NCI-H128 (cell line): ENCODE measurements around the gene ELF2.
A peak's percentile ranks its signal among the peaks of the same experiment; 100 is the strongest.
"Not testable (repeated sequence)": the region's sequence is repeated elsewhere in the genome, so short reads cannot be mapped to it uniquely, and the experiment has no call there.

ENCODE experiments used
- DNase-seq: peaks from one replicate; lab custom pipeline; 2025; ENCODE audit not compliant: unreplicated experiment; lab: John Stamatoyannopoulos, UW

Gene ELF2

GRCh38 chr4:139024686-139025085, 152.3 kb downstream of the ELF2 start:
- no peak for DNase-seq

- no peak for DNase-seq
These were observed 154.2 kb downstream of the ELF2 start for GRCh38 chr4:139022835-139023234.

- DNase-seq, result not testable (repeated sequence)
These were observed 155.9 kb downstream of the ELF2 start for GRCh38 chr4:139021071-139021470.

GRCh38 chr4:139020384-139020783, 156.6 kb downstream of the ELF2 start:
- DNase-seq, result no peak

- DNase-seq, result no peak
These were observed 157.9 kb downstream of the ELF2 start for GRCh38 chr4:139018971-139019758.

- DNase-seq, result no peak
These were observed 158.5 kb downstream of the ELF2 start for GRCh38 chr4:139018501-139018900.

GRCh38 chr4:139017861-139018260, 159.2 kb downstream of the ELF2 start:
- DNase-seq, result no peak

GRCh38 chr4:139015948-139016471, 161.0 kb downstream of the ELF2 start:
- no peak for DNase-seq

GRCh38 chr4:139015269-139015947, 161.6 kb downstream of the ELF2 start, which contains the start of gene NOCT:
Gene NOCT, plus strand, starts transcription at chr4:139015781. Its CDS starts 201 bp downstream, at chr4:139015982.
- peak; percentile 81 for DNase-seq

- DNase-seq, result no peak
These were observed 162.4 kb downstream of the ELF2 start for GRCh38 chr4:139014371-139015268.

GRCh38 chr4:139011225-139011950, 165.6 kb downstream of the ELF2 start:
- no peak for DNase-seq

GRCh38 chr4:139009702-139010101, 167.3 kb downstream of the ELF2 start:
- DNase-seq, result no peak

GRCh38 chr4:139008278-139008677, 168.7 kb downstream of the ELF2 start:
- not testable (repeated sequence) for DNase-seq

- no peak for DNase-seq
These were observed 169.4 kb downstream of the ELF2 start for GRCh38 chr4:139007640-139008039.
